H1 (cell line): Measurements from ENCODE around the gene HSP90B1. TPM values are rescaled to one million over a fixed set of nuclear protein-coding genes. Genes with fewer than 3 reads are reported as not detected.

Experiments
- CTCF ChIA-PET: fragments of 300-600 bp; sonication (Branson Sonifier 250); formaldehyde crosslinking; loops from one replicate; lab custom pipeline; 2021; ENCODE audit not compliant: partially characterized antibody; lab: Charles Lee
- POLR2A ChIA-PET: fragments of 300-600 bp; sonication (Branson Sonifier 250); formaldehyde crosslinking; loops from one replicate; lab custom pipeline; 2021; ENCODE audit warnings: inconsistent platforms; ENCODE audit not compliant: partially characterized antibody; lab: Charles Lee
- DNase-seq, 2 experiments: peaks; one replicate each; pipeline versions ENCODE4 v3.0.0 to v3.0.0-alpha.2; 2010 to 2022; ENCODE audit warnings: low spot score in 2 of 2, low read depth in 1 of 2, mixed read lengths in 1 of 2
- FAIRE-seq: peaks from 2 replicates; lab custom pipeline; 2011; peaks lifted over from hg19 to GRCh38; lab: Jason Lieb, UNC
- H2AFZ ChIP-seq: 2 replicates; pipeline ENCODE4 v1.8.1; 2012; ENCODE audit warnings: low read length, inconsistent platforms
- H2AK5ac ChIP-seq: 2 replicates; pipeline ENCODE4 v1.6.1; 2013; ENCODE audit warnings: low read depth, low read length
- H2BK120ac ChIP-seq: replicated peaks from 2 replicates; pipeline ENCODE3; 2013; ENCODE audit warnings: low read depth, low read length, inconsistent platforms
- H2BK12ac ChIP-seq: 2 replicates; pipeline ENCODE4 v1.6.1; 2013; ENCODE audit warnings: low read depth, low read length
- H2BK15ac ChIP-seq: 2 replicates; pipeline ENCODE4 v1.6.1; 2013; ENCODE audit warnings: low read length
- H2BK20ac ChIP-seq: 2 replicates; pipeline ENCODE4 v1.6.1; 2013; ENCODE audit warnings: low read length
- H2BK5ac ChIP-seq: 2 replicates; pipeline ENCODE4 v1.6.1; 2013; ENCODE audit warnings: low read depth, low read length
- H3K14ac ChIP-seq: 2 replicates; pipeline ENCODE4 v1.6.1; 2013; ENCODE audit warnings: inconsistent platforms; ENCODE audit not compliant: insufficient read length
- H3K18ac ChIP-seq: 2 replicates; pipeline ENCODE4 v1.6.1; 2013; ENCODE audit warnings: low read length; ENCODE audit errors: extremely low read depth
- H3K23ac ChIP-seq: 2 replicates; pipeline ENCODE4 v1.6.1; 2013; ENCODE audit warnings: inconsistent platforms; ENCODE audit not compliant: insufficient read length
- H3K23me2 ChIP-seq: 2 replicates; pipeline ENCODE4 v1.6.1; 2013; ENCODE audit warnings: low read depth, low read length
- H3K27ac ChIP-seq: 2 replicates; pipeline ENCODE4 v1.6.1; 2011; ENCODE audit warnings: low read depth, low read length, inconsistent platforms
- H3K27me3 ChIP-seq, 4 experiments: replicated peaks in 1 of 4; 1 replicate in 1 of 4; 2 replicates in 3 of 4; pipeline versions ENCODE4 v1.6.1 to v1.8.1; 2011 to 2013; ENCODE audit warnings: low read length in 3 of 4, mild to moderate bottlenecking in 3 of 4, inconsistent platforms in 2 of 4, mixed read lengths in 2 of 4, moderate library complexity in 1 of 4; ENCODE audit not compliant: control insufficient read depth in 3 of 4, insufficient read depth in 3 of 4; ENCODE audit errors: extremely low read depth in 1 of 4
- H3K36me3 ChIP-seq, 4 experiments: 2 replicates each; pipeline versions ENCODE4 v1.6.1 to v1.8.1; 2011 to 2013; ENCODE audit warnings: mild to moderate bottlenecking in 4 of 4, low read length in 3 of 4, moderate library complexity in 2 of 4, control low read depth in 1 of 4, inconsistent platforms in 1 of 4; ENCODE audit not compliant: insufficient read depth in 4 of 4, control insufficient read depth in 2 of 4
- H3K4ac ChIP-seq: replicated peaks from 2 replicates; pipeline ENCODE3; 2013; ENCODE audit warnings: low read length, low read depth, mixed read lengths, inconsistent platforms; ENCODE audit not compliant: insufficient read length
- H3K4me1 ChIP-seq, 4 experiments: replicated peaks in 1 of 4; 1 replicate in 1 of 4; 2 replicates in 3 of 4; pipeline versions ENCODE4 v1.6.1 to v1.8.1; 2011 to 2013; ENCODE audit warnings: low read length in 3 of 4, inconsistent platforms in 2 of 4, mixed read lengths in 1 of 4; ENCODE audit not compliant: insufficient read depth in 4 of 4, control insufficient read depth in 3 of 4
- H3K4me2 ChIP-seq, 2 experiments: 2 replicates each; pipeline versions ENCODE4 v1.6.1 to v1.8.1; 2011 to 2013; ENCODE audit warnings: low read depth in 2 of 2, low read length in 2 of 2, control low read depth in 1 of 2, inconsistent platforms in 1 of 2, mild to moderate bottlenecking in 1 of 2; ENCODE audit not compliant: insufficient read depth in 1 of 2
- H3K4me3 ChIP-seq, 4 experiments: fragments of 200-600, 300-600 bp in 1 of 4; sonication (generic), shearing (Covaris generic), sonication (Bioruptor Twin) in 1 of 4; 2 replicates each; pipeline versions ENCODE4 v1.5.1 to v1.8.1; 2011 to 2016; ENCODE audit warnings: low read length in 4 of 4, low read depth in 3 of 4, control low read depth in 2 of 4, inconsistent platforms in 2 of 4, mild to moderate bottlenecking in 2 of 4, mixed read lengths in 1 of 4, moderate library complexity in 1 of 4; ENCODE audit not compliant: insufficient read depth in 2 of 4; ENCODE audit errors: extremely low read depth in 1 of 4
- H3K56ac ChIP-seq: replicated peaks from 2 replicates; pipeline ENCODE3; 2013; ENCODE audit warnings: low read depth, mild to moderate bottlenecking, mixed read lengths, low read length, inconsistent platforms; ENCODE audit not compliant: insufficient read length
- H3K79me1 ChIP-seq: 2 replicates; pipeline ENCODE4 v1.6.1; 2013; ENCODE audit warnings: low read depth, low read length, control low read depth
- H3K79me2 ChIP-seq, 2 experiments: 2 replicates each; pipeline versions ENCODE4 v1.6.1 to v1.8.1; 2012 to 2013; ENCODE audit warnings: low read length in 2 of 2, mild to moderate bottlenecking in 2 of 2, inconsistent platforms in 1 of 2; ENCODE audit not compliant: insufficient read depth in 2 of 2, control insufficient read depth in 1 of 2
- H3K9ac ChIP-seq, 4 experiments: replicated peaks in 1 of 4; 1 replicate in 1 of 4; 2 replicates in 3 of 4; pipeline versions ENCODE4 v1.6.1 to v1.8.1; 2011 to 2013; ENCODE audit warnings: low read depth in 3 of 4, low read length in 3 of 4, control low read depth in 2 of 4, mild to moderate bottlenecking in 2 of 4, moderate library complexity in 2 of 4, inconsistent platforms in 1 of 4; ENCODE audit errors: extremely low read depth in 1 of 4
- H3K9me3 ChIP-seq, 2 experiments: 2 replicates each; pipeline versions ENCODE4 v1.6.1 to v1.8.1; 2012 to 2013; ENCODE audit warnings: mild to moderate bottlenecking in 2 of 2, moderate library complexity in 2 of 2, control low read depth in 1 of 2, inconsistent platforms in 1 of 2, low read depth in 1 of 2, low read length in 1 of 2, mixed read lengths in 1 of 2; ENCODE audit not compliant: insufficient read depth in 2 of 2
- H4K20me1 ChIP-seq, 2 experiments: replicated peaks in 1 of 2; 2 replicates each; pipeline versions ENCODE3 to v1.8.1; 2011 to 2013; ENCODE audit warnings: inconsistent platforms in 2 of 2, low read length in 2 of 2, mild to moderate bottlenecking in 1 of 2; ENCODE audit not compliant: insufficient read depth in 2 of 2, control insufficient read depth in 1 of 2
- H4K5ac ChIP-seq: 2 replicates; pipeline ENCODE4 v1.6.1; 2013; ENCODE audit warnings: low read length, low read depth, mixed read lengths, inconsistent platforms; ENCODE audit not compliant: insufficient read length
- H4K8ac ChIP-seq: 2 replicates; pipeline ENCODE4 v1.8.0; 2013; ENCODE audit warnings: mild to moderate bottlenecking, moderate library complexity, low read length, inconsistent platforms; ENCODE audit not compliant: insufficient read depth; ENCODE audit errors: extremely low read depth
- H4K91ac ChIP-seq: replicated peaks from 2 replicates; pipeline ENCODE3; 2013; ENCODE audit warnings: low read length, mixed read lengths, inconsistent platforms; ENCODE audit not compliant: insufficient read length
- CEBPB ChIP-seq: IDR thresholded peaks from 2 replicates; pipeline ENCODE4 v1.6.1; 2012; ENCODE audit warnings: low read depth, low read length
- CHD2 ChIP-seq: IDR thresholded peaks from 2 replicates; pipeline ENCODE4 v1.6.1; 2012; ENCODE audit warnings: low read length, improper control_type of control experiment
- EP300 ChIP-seq, 2 experiments: IDR thresholded peaks; 1 replicate in 1 of 2; 2 replicates in 1 of 2; pipeline ENCODE4 v1.6.1; 2011 to 2012; ENCODE audit warnings: low read depth in 2 of 2, low read length in 2 of 2, mild to moderate bottlenecking in 2 of 2, borderline replicate concordance in 1 of 2, inconsistent platforms in 1 of 2, moderate library complexity in 1 of 2
- GABPA ChIP-seq: IDR thresholded peaks from 2 replicates; pipeline ENCODE4 v1.6.1; 2011; ENCODE audit warnings: mild to moderate bottlenecking, low read length, moderate library complexity, borderline replicate concordance; ENCODE audit not compliant: insufficient read depth
- JUND ChIP-seq: IDR thresholded peaks from 2 replicates; pipeline ENCODE4 v1.6.1; 2011; ENCODE audit warnings: mild to moderate bottlenecking, improper control_type of control experiment, low read length
- NRF1 ChIP-seq: IDR thresholded peaks from 2 replicates; pipeline ENCODE4 v1.6.1; 2011; ENCODE audit warnings: mild to moderate bottlenecking, low read depth, low read length, improper control_type of control experiment
- RAD21 ChIP-seq, 2 experiments: IDR thresholded peaks in 1 of 2; conservative IDR thresholded peaks in 1 of 2; 2 replicates each; pipeline ENCODE4 v1.6.1; 2011; ENCODE audit warnings: low read depth in 2 of 2, low read length in 2 of 2, improper control_type of control experiment in 1 of 2, inconsistent platforms in 1 of 2, mild to moderate bottlenecking in 1 of 2, moderate library complexity in 1 of 2
- SAP30 ChIP-seq: fragments of 300-600 bp; sonication (generic); IDR thresholded peaks from 2 replicates; pipeline ENCODE4 v1.7.1; 2012; ENCODE audit warnings: low read length, moderate library complexity, mild to moderate bottlenecking, inconsistent platforms; ENCODE audit not compliant: insufficient read depth, insufficient replicate concordance
- SP4 ChIP-seq: IDR thresholded peaks from 2 replicates; pipeline ENCODE4 v1.6.1; 2012; ENCODE audit warnings: low read length, inconsistent platforms
- SRF ChIP-seq: IDR thresholded peaks from 2 replicates; pipeline ENCODE4 v1.6.1; 2011; ENCODE audit warnings: mild to moderate bottlenecking, low read depth, low read length, moderate library complexity
- SUZ12 ChIP-seq: fragments of 200-600 bp; sonication (generic); IDR thresholded peaks from 2 replicates; pipeline ENCODE4 v1.6.1; 2012; ENCODE audit warnings: mild to moderate bottlenecking, inconsistent platforms, low read length, moderate library complexity, mixed read lengths
- TBP ChIP-seq: IDR thresholded peaks from 2 replicates; pipeline ENCODE4 v1.6.1; 2011; ENCODE audit warnings: low read depth, low read length, improper control_type of control experiment
- YY1 ChIP-seq: IDR thresholded peaks from 2 replicates; pipeline ENCODE4 v1.6.1; 2011; ENCODE audit warnings: low read depth, mild to moderate bottlenecking, low read length
- WGBS, 2 experiments: shearing (Covaris generic) in 1 of 2; methylation state at CpG; one replicate each; pipeline versions ENCODE4 v1.1.6 to v1.1.7; 2013 to 2015; ENCODE audit warnings: low lambda C conversion rate in 2 of 2, mixed read lengths in 2 of 2, inconsistent platforms in 1 of 2, low coverage in 1 of 2, missing lambda C conversion rate in 1 of 2; ENCODE audit not compliant: insufficient replicate concordance in 2 of 2, insufficient coverage in 1 of 2, insufficient read length in 1 of 2; ENCODE audit errors: extremely low coverage in 1 of 2, missing lambda C conversion rate in 1 of 2; 5-methylcytosine and 5-hydroxymethylcytosine counted together
- polyA plus RNA-seq, 7 experiments: library from polyadenylated mRNA; depleted of rRNA in 3 of 7; stranded (reverse) in 5 of 7; unstranded in 2 of 7; fragments of >200 nt in 5 of 7; fragments of 200-250 nt in 2 of 7; gene quantifications; 1 replicate in 5 of 7; 2 replicates in 1 of 7; 4 replicates in 1 of 7; pipeline versions ENCODE4 v1.2.1 to v1.2.3, GENCODE V29; 2011 to 2013; ENCODE audit warnings: missing spikeins in 2 of 7, mixed read lengths in 2 of 7
- total RNA-seq: library from RNA; stranded (reverse); fragmentation: NEBNext Ultra II Directional; extraction: Animal tissue kit (Norgen Biotek cat#: 25700); gene quantifications from 2 replicates; pipeline ENCODE4 v1.2.1, GENCODE V29; 2021

HSP90B1 gene
- total and polyA plus RNA-seq, 2 of the 8 experiments (the other 6 are each of a cell fraction or from before 2014, with no cell fraction given): 161 to 847 TPM

- Histone ChIP-seq H2AK5ac (no peak overlapping the region), H3K14ac (no peak overlapping the region), H2BK120ac (no peak overlapping the region), H3K79me1 (no peaks in the 10 kb centered on the region), H2BK5ac (no peak overlapping the region), H3K4me3 (no peak overlapping the region), H3K79me2 (no peaks in the 10 kb centered on the region), H4K20me1 (no peaks in the 10 kb centered on the region), H3K18ac (no peak overlapping the region), H4K8ac (no peak overlapping the region), H2BK20ac (no peak overlapping the region), H3K36me3 (no peaks in the 10 kb centered on the region), H2BK12ac (no peak overlapping the region), H3K23me2 (peaks cover 4% of the 10 kb centered on the region; the same call in 1 of the 2 replicates), H3K4me2 (no peak overlapping the region), H4K5ac (no peak overlapping the region), H4K91ac (no peak overlapping the region), H3K9ac (no peak overlapping the region), H2BK15ac (no peak overlapping the region), H3K56ac (no peak overlapping the region), H3K23ac (no peak overlapping the region), H3K4ac (no peak overlapping the region), H3K4me1 (peaks cover 0 to 2% (median 0%) of the 10 kb centered on the region in 4 experiments; a peak in 2 of 7 replicates), H2AFZ (no peak overlapping the region), H3K27ac (no peak overlapping the region), H3K27me3 (no peaks in the 10 kb centered on the region), H3K9me3 (no peaks in the 10 kb centered on the region)
- ChIA-PET CTCF (interaction anchor here (1.2 to 1.5 kb wide), 2 partner anchors 11 to 20 kb away, joined by 5 to 8 read pairs; no protein-coding TSS in a partner anchor), POLR2A (no interaction called here)
- 69% methylated on average over 1 of the region's 1 CpG; no CpG with 5 or more reads in 1 of the 2 experiments for WGBS, 2 experiments
- DNase-seq (no peak), FAIRE-seq (no peak)
- TF ChIP-seq SAP30 (no peak), SRF (no peak), TBP (no peak), GABPA (no peak), CHD2 (no peak), SUZ12 (no peak), NRF1 (no peak), CEBPB (no peak), EP300 (IDR thresholded peaks at IDR 0.05; ENCODE audit: borderline replicate concordance in 1 of 2, low read depth in 2 of 2, low read length in 2 of 2) (no peak), RAD21 (IDR thresholded peaks at IDR 0.05 in 1 of 2, conservative IDR thresholded peaks at IDR 0.05 in 1 of 2; ENCODE audit: low read depth in 2 of 2, low read length in 2 of 2) (no peak), YY1 (no peak), SP4 (no peak), JUND (no peak)
These were observed 26.2 kb upstream of the HSP90B1 start for GRCh38 chr12:103903993-103904392.
